A172 (cell line): ENCODE data around the gene EFCAB9. TPM values are rescaled to one million over a fixed set of nuclear protein-coding genes. Genes with fewer than 3 reads are reported as not detected.
"Not testable (repeated sequence)": the region's sequence is repeated elsewhere in the genome, so short reads cannot be mapped to it uniquely, and the experiment has no call there.

Experiments used
- DNase-seq: peaks from one replicate; pipeline ENCODE4 v3.0.0-alpha.2; 2015; ENCODE audit warnings: low spot score
- total RNA-seq: library from RNA; depleted of rRNA; stranded (reverse); fragments of >200 nt; shearing (Covaris generic); gene quantifications from 2 replicates; pipeline ENCODE4 v1.2.3, GENCODE V29; 2014

EFCAB9 gene
- total RNA-seq, 1 experiment from 2014 or later: not detected

DNA sequence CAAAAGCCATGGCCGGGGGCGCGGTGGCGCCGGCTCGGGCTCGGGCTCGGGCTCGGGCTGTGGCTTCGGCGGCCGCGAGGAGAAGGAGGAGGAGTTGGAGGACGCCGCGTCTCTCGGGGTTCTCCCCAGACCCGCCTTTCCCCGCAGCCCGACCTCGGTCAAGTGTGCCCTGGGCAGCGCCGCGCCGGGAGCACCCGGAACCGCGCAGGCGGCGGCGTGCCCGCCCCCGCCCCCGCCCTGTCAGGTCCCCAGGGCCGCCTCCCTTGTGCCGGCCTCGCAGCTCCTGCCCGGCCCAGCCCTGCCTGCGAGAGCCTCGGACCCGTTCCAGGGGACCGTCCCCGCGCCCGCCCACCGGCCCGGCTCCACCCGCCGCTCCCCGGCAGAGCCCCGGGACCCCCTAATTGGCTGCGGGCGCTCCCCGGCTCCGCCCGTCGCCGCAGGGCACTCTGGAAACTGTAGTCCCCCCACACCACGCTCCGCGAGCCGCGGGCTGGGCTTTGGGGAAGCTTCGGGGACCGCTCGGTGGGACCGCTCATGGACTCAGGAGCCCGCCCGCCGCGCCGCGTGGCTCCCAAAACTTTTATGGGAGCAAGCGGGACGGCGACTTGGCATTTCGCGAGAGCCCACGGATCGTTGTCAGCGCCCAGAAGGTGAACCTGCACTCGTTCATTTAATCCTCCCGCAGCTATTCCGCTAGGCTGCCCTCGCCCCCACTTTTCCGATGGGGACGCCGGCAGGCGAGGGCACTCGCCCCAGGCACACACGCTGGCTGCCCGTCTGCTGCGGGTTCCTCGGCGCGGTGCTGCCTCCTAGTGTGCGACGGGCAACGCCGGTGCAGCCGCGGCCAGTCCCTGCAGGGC lies 5.7 kb upstream of the EFCAB9 start, which contains the start of gene STK10:
STK10 (minus strand) TSS at position 192 of the 860 bp plus-strand sequence; CDS start at position 10, 182 bp downstream.
- peak; percentile 81 for DNase-seq

- no peak for DNase-seq
Observed at GRCh38 chr5:172188893-172189692, 4.9 kb upstream of the EFCAB9 start.

DNA sequence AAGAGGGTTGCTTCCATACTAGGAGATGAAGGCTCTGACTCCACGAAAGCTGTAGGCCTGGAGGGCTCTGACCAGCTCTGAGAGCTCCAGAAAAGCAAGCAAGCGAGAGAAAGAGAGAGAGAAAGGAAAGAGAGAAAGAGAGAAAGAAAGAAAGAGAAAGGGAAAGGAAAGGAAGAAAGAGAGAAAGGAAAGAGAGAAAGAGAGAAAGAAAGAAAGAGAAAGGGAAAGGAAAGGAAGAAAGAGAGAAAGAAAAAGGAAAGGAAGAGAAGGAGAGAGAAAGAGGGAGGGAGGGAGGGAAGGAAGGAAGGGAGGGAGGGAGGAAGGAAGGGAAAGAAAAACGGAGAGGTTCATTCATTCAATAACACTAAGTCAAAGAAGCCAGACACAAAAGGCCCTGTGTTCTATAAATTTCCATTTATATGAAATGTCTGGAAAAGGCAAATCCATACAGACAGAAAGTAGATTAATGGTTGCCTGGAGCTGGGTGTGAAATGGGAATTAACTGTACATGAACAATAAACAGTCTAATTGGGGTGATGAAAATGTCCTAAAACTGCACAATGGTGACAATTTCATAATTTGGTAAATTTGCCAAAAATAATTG lies 4.2 kb upstream of the EFCAB9 start:
- no peak for DNase-seq

DNA sequence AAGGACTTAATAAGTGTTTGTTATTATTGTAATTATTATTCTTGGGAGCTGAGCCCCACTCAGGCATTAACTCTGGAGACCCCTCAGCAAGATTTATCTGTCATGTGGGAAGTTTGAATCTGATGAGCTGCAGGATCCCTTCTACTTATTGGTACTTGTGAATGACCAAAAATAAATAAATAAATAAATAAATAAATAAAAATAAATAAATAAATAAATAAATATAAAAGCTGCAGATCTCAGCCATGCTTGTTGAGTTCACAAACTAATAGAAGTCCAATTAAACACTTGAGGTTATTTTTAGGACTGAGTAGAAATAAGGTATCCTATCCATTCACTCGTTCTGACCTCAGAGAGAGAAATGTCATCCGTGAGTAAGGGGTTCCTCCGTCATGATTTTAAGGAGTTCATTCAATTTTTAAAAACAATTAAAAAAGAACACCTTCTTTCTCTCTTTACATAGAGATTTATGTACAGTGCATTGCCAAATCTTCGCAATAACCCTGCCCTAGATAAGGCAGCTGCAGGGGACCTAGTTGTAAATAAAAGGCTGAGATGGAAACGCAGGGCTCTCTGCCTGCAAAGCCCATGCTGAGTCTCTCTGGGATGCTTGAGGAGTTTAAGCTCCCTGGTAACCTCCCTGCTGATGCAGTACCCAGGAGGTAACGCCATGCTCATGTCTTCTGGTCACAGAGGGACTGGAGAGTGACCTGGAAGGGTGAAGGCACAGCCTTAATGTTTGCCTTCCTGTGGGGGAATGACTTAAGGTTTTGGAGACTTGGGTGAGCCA lies 1.2 kb downstream of the EFCAB9 start:
- DNase-seq: no peak

DNA sequence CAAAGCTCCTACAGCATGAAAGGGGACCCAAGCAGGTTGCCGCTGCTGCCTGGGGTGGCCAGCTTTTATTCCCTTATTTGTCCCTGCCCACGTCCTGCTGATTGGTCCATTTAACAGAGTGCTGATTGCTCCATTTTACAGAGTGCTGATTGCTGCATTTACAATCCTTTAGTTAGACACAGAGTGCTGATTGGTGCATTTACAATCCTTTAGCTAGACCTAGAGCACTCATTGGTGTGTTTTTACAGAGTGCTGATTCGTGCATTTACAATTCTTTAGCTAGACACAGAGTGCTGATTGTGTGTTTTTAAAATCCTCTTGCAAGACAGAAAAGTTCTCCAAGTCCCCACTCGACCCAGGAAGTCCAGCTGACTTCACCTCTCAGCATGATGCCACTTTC lies 3.8 kb downstream of the EFCAB9 start:
- not testable (repeated sequence) for DNase-seq

DNA sequence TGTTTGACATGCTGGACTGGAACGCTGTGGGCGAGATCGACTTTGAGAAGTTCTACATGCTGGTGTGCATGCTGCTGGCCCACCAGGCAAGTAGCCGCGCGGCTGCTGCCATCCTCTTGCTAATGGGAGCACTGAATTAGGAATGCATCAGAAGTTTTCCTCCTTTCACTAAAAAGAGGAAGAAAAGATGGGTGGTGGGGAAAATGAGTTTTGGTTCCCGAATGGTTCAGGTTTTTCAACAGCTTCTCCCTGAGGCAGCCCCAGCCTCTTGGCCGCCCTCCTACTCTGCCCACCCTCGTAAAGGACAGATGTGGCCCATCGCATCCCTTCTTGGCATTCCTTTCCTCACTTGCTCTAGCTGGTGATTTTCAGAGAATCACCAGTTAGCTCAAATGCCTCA lies 5.5 kb downstream of the EFCAB9 start:
- DNase-seq: no peak

DNA sequence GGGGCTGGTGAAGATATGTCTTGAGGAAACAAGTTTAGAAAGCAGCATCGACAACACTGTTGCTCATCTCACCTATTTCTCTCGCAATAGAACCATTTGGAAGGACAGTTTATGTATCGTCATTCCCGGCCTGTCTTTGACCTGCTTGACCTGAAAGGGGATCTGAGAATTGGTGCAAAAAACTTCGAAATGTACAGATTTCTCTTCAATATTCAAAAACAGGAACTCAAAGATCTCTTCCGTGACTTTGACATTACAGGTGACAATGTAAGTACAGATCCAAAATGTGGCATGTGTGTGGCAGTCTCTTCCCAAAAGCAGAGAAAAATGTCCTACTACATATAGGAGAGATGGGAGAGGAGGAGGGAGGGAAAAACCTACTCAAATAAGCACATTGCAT lies 6.5 kb downstream of the EFCAB9 start:
- DNase-seq: no peak

DNA sequence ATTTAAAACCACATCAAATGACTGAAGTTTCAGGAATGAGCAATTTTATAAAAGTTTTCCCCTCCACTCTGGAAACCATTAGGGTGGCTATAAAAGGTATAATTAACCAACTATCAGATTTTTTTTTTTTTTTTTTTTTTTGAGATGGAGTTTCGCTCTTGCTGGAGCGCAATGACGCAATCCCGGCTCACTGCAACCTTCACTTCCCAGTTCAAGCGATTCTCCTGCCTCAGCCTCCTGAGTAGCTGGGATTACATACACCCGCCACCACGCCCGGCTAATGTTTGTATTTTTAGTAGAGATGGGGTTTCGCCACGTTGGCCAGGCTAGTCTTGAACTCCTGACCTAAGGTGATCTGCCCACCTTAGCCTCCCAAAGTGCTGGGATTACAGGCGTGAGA lies 12.0 kb downstream of the EFCAB9 start:
- not testable (repeated sequence) for DNase-seq

DNA sequence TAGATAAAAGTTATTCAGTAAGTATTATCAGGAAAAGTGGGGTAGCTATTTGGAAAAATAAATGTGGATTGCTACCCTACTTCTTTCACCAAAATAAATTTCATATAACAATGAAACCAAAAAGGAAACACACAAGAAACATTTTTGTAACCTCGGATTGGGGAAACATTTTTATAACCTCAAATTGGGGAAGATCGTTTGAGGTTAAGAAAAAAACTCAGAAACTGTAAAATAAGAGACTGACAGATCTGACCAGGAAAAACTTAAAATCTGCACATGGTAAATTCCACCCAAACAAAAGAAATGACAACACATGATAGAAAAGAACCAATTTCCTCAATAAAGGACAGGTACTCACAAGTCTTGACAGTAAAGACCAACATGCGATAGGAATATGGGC lies 13.5 kb downstream of the EFCAB9 start:
- no peak for DNase-seq

GRCh38 chr5:172209714-172210113 lies 15.7 kb downstream of the EFCAB9 start:
- DNase-seq: no peak

GRCh38 chr5:172211676-172212075 lies 17.7 kb downstream of the EFCAB9 start:
- DNase-seq: no peak

DNA sequence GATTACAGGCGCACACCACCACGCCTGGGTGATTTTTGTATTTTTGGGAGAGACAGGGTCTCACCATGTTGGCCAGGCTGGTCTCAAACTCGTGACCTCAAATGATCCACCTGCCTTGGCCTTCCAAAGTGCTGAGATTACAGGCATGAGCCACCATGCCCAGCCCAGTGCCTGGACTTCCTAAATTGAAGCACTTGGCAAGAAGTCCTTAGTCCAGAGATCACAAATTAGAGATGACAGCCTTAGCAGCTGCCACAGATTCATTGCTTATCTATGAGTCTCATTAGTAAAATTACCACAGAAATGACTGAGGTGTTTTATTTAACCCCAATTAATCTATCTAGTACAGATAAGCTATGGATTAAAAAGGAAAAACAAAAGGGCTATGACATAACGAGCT lies 19.2 kb downstream of the EFCAB9 start:
- DNase-seq: no peak

GRCh38 chr5:172216345-172216744 lies 22.4 kb downstream of the EFCAB9 start:
- no peak for DNase-seq

DNA sequence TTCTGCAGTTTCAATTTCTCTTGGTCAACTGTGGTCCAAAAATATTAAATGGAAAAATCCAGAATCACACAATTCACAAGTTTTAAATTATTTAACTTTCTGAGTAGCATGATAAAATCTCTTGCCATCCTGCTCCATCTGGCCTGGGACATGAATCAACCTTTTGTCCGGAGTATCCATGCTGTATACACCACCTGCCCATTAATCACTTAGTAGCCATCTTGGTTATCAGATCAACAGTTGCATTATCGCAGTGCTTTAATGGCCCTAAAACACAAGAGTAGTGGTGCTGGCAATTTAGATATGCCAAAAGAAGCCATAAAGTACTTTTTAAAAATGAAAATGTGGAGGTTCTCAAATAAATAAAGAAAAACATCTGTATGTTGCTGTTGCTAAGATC lies 25.3 kb downstream of the EFCAB9 start:
- no peak for DNase-seq

- no peak for DNase-seq
Observed at GRCh38 chr5:172223901-172224873, 30.2 kb downstream of the EFCAB9 start.

GRCh38 chr5:172224996-172225395 lies 31.0 kb downstream of the EFCAB9 start:
- DNase-seq: no peak

DNA sequence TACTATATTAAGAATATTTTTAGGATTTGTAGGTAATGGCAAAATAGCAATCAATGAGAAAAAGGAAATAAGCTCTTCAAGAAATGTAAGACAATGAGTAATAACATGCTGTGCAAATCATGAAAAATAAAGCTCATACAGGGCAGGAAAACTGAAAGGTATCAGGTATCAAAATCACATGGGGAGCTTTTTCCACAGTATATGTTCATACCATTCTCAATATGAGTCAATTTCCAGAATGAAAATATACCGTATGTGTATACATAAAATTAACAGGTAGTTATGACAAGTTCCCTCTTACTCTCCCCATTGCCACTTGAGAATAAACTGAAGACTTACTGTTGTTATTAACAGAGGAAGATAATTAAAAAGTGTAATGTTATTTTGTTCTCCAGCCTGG lies 35.9 kb downstream of the EFCAB9 start:
- no peak for DNase-seq

- no peak for DNase-seq
Observed at GRCh38 chr5:172234031-172234430, 40.1 kb downstream of the EFCAB9 start.

DNA sequence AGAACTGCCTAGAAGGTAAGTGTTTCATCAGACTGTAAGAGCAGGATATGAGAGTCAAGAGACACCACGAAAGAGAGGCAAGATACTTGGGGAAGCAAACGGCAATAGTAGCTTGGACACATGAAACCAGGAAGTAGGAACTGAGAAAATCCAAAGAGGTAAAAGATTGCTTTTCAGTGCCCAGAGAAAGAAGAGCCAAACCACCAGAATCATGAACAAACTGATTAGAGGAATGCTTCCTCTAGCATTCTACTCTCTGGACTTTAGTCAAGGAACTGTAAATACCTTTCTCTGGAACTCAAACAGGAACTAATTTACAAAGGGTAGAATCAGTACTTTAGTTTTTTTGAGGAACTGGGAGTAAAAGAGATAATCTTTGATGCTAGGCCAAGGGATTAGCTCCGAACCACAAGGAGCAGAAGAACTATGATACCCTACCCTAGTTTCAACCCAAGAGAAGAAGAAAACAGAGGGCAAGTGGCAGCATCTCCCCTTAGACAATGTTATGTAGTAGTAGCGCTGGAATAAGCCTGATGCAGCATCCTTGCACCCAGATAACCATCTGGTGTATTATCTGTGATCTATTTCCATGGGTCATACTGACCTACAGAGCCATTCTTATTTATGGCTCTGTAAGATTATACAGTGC lies 41.3 kb downstream of the EFCAB9 start:
- no peak for DNase-seq
